GM12878 (cell line): ENCODE data around the gene KIF6. TPM values are rescaled to one million over a fixed set of nuclear protein-coding genes. Genes with fewer than 3 reads are reported as not detected.

Source experiments
- ATAC-seq: fragments of 200-7000 bp; cut with Tn5 transposase; 3 replicates; pipeline ENCODE4 v1.9.1; 2020; ENCODE audit warnings: mild to moderate bottlenecking, moderate library complexity
- BruUV-seq: library from RNA; stranded (reverse); fragments of 400-500 nt; replicated peaks from 2 replicates; lab custom pipeline; 2021; lab: Mats Ljungman, UMichigan
- CTCF ChIA-PET: fragments of 300-600 bp; sonication (Branson Sonifier 250); formaldehyde crosslinking; extraction: SDS; loops from one replicate; lab custom pipeline; 2021; ENCODE audit warnings: inconsistent platforms; lab: Yijun Ruan, JAX
- POLR2A ChIA-PET: fragments of 350-600 bp; formaldehyde crosslinking; extraction: SDS; loops from one replicate; lab custom pipeline; 2021; ENCODE audit warnings: inconsistent platforms; lab: Charles Lee
- RAD21 ChIA-PET: fragments of 300-600 bp; sonication (Branson Sonifier 250); formaldehyde crosslinking; loops from one replicate; lab custom pipeline; 2023; ENCODE audit warnings: antibody characterized with exemption; ENCODE audit not compliant: unreplicated experiment; lab: Charles Lee
- SMC1A ChIA-PET: fragments of 300-600 bp; sonication (Branson Sonifier 250); formaldehyde crosslinking; loops from one replicate; lab custom pipeline; 2023; ENCODE audit not compliant: unreplicated experiment, uncharacterized antibody; lab: Charles Lee
- DNase-seq: peaks from one replicate; pipeline ENCODE4 v3.0.0-alpha.2; 2011; ENCODE audit warnings: low read depth, low spot score
- FAIRE-seq: peaks from 3 replicates; lab custom pipeline; 2011; peaks lifted over from hg19 to GRCh38; lab: Jason Lieb, UNC
- H2AFZ ChIP-seq: 2 replicates; pipeline ENCODE4 v1.6.0; 2011; ENCODE audit warnings: low read depth, low read length, control low read depth; ENCODE audit not compliant: control insufficient read depth
- H3K27ac ChIP-seq: 2 replicates; pipeline ENCODE4 v1.5.1; 2011; ENCODE audit warnings: control low read depth; ENCODE audit not compliant: control insufficient read depth, insufficient read depth
- H3K27me3 ChIP-seq, 2 experiments: replicated peaks in 1 of 2; 2 replicates each; pipeline versions ENCODE4 v1.6.0 to v1.6.1; 2011; ENCODE audit warnings: low read length in 1 of 2; ENCODE audit not compliant: control insufficient read depth in 2 of 2, insufficient read depth in 2 of 2
- H3K36me3 ChIP-seq, 2 experiments: 2 replicates each; pipeline ENCODE4 v1.5.1; 2011; ENCODE audit warnings: low read length in 1 of 2; ENCODE audit not compliant: control insufficient read depth in 2 of 2, insufficient read depth in 2 of 2
- H3K4me1 ChIP-seq: 2 replicates; pipeline ENCODE4 v1.6.1; 2011; ENCODE audit warnings: mild to moderate bottlenecking, low read length, moderate library complexity, mixed read lengths; ENCODE audit not compliant: control insufficient read depth, insufficient read depth
- H3K4me2 ChIP-seq: 2 replicates; pipeline ENCODE4 v1.6.0; 2011; ENCODE audit warnings: control low read depth; ENCODE audit not compliant: control insufficient read depth, insufficient read depth
- H3K4me3 ChIP-seq: fragments of 200-600 bp; sonication (generic); 2 replicates; pipeline ENCODE4 v1.5.1; 2016
- H3K79me2 ChIP-seq: 2 replicates; pipeline ENCODE4 v1.6.0; 2011; ENCODE audit warnings: low read length; ENCODE audit not compliant: control insufficient read depth, insufficient read depth
- H3K9ac ChIP-seq: 2 replicates; pipeline ENCODE4 v1.8.0; 2011; ENCODE audit warnings: low read length, control low read depth, mixed read lengths; ENCODE audit not compliant: control insufficient read depth, insufficient read depth
- H3K9me3 ChIP-seq: replicated peaks from 3 replicates; pipeline ENCODE4 v1.5.1; 2011; ENCODE audit warnings: mild to moderate bottlenecking, low read length; ENCODE audit not compliant: control insufficient read depth, insufficient read depth
- H4K20me1 ChIP-seq: 2 replicates; pipeline ENCODE4 v1.6.0; 2011; ENCODE audit not compliant: control insufficient read depth, insufficient read depth
- ZNF384 ChIP-seq: IDR thresholded peaks from 2 replicates; pipeline ENCODE4 v1.6.1; 2012; ENCODE audit warnings: low read depth, mild to moderate bottlenecking, low read length, improper control_type of control experiment, borderline replicate concordance
- ZNF592 ChIP-seq: fragments of 450-650 bp; IDR thresholded peaks from 2 replicates; pipeline ENCODE4 v1.6.1; 2017; ENCODE audit warnings: mild to moderate bottlenecking, moderate library complexity
- WGBS: methylation state at CpG from one replicate; pipeline ENCODE4 v1.1.6; 2016; ENCODE audit warnings: low lambda C conversion rate; ENCODE audit not compliant: insufficient replicate concordance, insufficient coverage; ENCODE audit errors: missing lambda C conversion rate; 5-methylcytosine and 5-hydroxymethylcytosine counted together
- in situ Hi-C: fragments of 300-500 bp; cut with MboI; formaldehyde crosslinking; loops from 9 replicates; pipeline ENCODE4 v1.14.3; 2018; ENCODE audit warnings: mixed read lengths
- intact Hi-C: fragments of 100-400 bp; cut with micrococcal nuclease; formaldehyde crosslinking; loops from one replicate; pipeline ENCODE4 v1.14.2; 2022; ENCODE audit not compliant: unreplicated experiment
- polyA plus RNA-seq, 11 experiments: library from polyadenylated mRNA; depleted of rRNA in 4 of 11; unstranded in 6 of 11; stranded (reverse) in 5 of 11; fragments of >200 nt; fragmentation: Nextera tagmentation in 4 of 11; fragmentation: Illumina TruSeq in 1 of 11; extraction: Ambion mirVana in 4 of 11; extraction: Trizol in 1 of 11; gene quantifications; 1 replicate in 1 of 11; 2 replicates in 10 of 11; pipeline versions ENCODE4 v1.2.1 to v1.2.3, GENCODE V29; 2011 to 2016; ENCODE audit warnings: inconsistent platforms in 2 of 11, missing spikeins in 2 of 11, low read depth in 1 of 11
- total RNA-seq, 4 experiments: library from RNA; depleted of rRNA in 3 of 4; stranded (reverse); fragments of >200 nt in 3 of 4; fragmentation: Illumina TruSeq in 1 of 4; extraction: Trizol in 1 of 4; gene quantifications; 2 replicates each; pipeline versions ENCODE4 v1.2.1 to v1.2.3, GENCODE V29; 2013 to 2021
- TF ChIP-seq, protein P1 (sequence below): IDR thresholded peaks from 2 replicates; pipeline ENCODE4 v1.6.1; 2011; ENCODE audit warnings: borderline replicate concordance, low read depth, mild to moderate bottlenecking, moderate library complexity, mixed read lengths, low read length; ENCODE audit not compliant: insufficient read depth; ENCODE audit errors: extremely low read length

Gene KIF6
- total and polyA plus RNA-seq, 10 of the 15 experiments (the other 5 are each of a cell fraction or from before 2014, with no cell fraction given): 0.09 to 1.0 (median 0.28) TPM

- RAD21 ChIA-PET: interaction anchor here (0.9 kb wide), 1 partner anchor 13 kb away, joined by 3 read pairs; no protein-coding TSS in a partner anchor
- H3K9ac ChIP-seq: no peak overlapping the region
- H3K27ac ChIP-seq: no peak overlapping the region
- ATAC-seq: no peak
- no peaks in the 10 kb centered on the region for H3K36me3 ChIP-seq
- CTCF ChIA-PET: interaction anchor here (0.5 to 2.7 kb wide), 3 partner anchors 8 to 512 kb away, joined by 3 to 15 read pairs (median 5); no protein-coding TSS in a partner anchor
- TF ChIP-seq ZNF384 (no peak), ZNF592 (no peak)
- TF ChIP-seq, protein P1, sequence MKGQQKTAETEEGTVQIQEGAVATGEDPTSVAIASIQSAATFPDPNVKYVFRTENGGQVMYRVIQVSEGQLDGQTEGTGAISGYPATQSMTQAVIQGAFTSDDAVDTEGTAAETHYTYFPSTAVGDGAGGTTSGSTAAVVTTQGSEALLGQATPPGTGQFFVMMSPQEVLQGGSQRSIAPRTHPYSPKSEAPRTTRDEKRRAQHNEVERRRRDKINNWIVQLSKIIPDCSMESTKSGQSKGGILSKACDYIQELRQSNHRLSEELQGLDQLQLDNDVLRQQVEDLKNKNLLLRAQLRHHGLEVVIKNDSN: peak; percentile 8
- TF ChIP-seq, all 136 proteins: peak for 1
- intact Hi-C loops (no loop called here), in situ Hi-C loops (loop anchor here (10.0 kb wide), 1 partner anchor 531 kb away; no protein-coding TSS in a partner anchor)
- Histone ChIP-seq H2AFZ (no peak overlapping the region), H3K4me3 (no peak overlapping the region), H3K4me2 (no peak overlapping the region), H3K4me1 (no peaks in the 10 kb centered on the region), H3K79me2 (no peaks in the 10 kb centered on the region), H3K27me3 (no peaks in the 10 kb centered on the region), H3K9me3 (no peaks in the 10 kb centered on the region), H4K20me1 (no peaks in the 10 kb centered on the region)
- ChIA-PET SMC1A (interaction anchor here (1.3 to 1.8 kb wide), 4 partner anchors 10 to 541 kb away, joined by 3 to 5 read pairs (median 3); no protein-coding TSS in a partner anchor), POLR2A (no interaction called here)
- no peak for FAIRE-seq
- no peak for DNase-seq
- 43% methylated on average over 7 of the region's 7 CpGs for WGBS
- BruUV-seq: no TSS peak
Observed at GRCh38 chr6:39353698-39354315, 371.4 kb downstream of the KIF6 start.
